Right lobe of liver (tissue), 4 donors: ENCODE results near the gene STT3A.

ENCODE experiments used
- CTCF ChIP-seq, 4 donors: fragments of 200-600 bp in 3 of 4; fragments of 450-650 bp in 1 of 4; IDR thresholded peaks; one replicate each; pipeline versions ENCODE4 v1.5.1 to v1.8.0; 2016 to 2022; ENCODE audit warnings: antibody characterized with exemption in 4 of 4, mild to moderate bottlenecking in 2 of 4
- POLR2A ChIP-seq: fragments of 450-650 bp; IDR thresholded peaks from one replicate; pipeline ENCODE4 v1.6.1; 2017; ENCODE audit warnings: antibody characterized with exemption, mild to moderate bottlenecking
- donor health status: DM: no; HTN: no; CAD: no.
- donor health status: DM: no; HTN: no; CAD: no.
- donor health status: DM: no; HTN: yes; CAD: no.

- no peak for TF ChIP-seq CTCF (IDR thresholded peaks at IDR 0.05)
- TF ChIP-seq POLR2A = no peak
Measured at GRCh38 chr11:125588505-125588904, 4.1 kb upstream of the STT3A start.
